ENCODE results near the gene HDAC10. TPM values are rescaled to one million over a fixed set of nuclear protein-coding genes. Genes with fewer than 3 reads are reported as not detected.

Gene HDAC10
- total RNA-seq, 2 experiments from 2014 or later = 71.4 to 75.9 TPM

DNA sequence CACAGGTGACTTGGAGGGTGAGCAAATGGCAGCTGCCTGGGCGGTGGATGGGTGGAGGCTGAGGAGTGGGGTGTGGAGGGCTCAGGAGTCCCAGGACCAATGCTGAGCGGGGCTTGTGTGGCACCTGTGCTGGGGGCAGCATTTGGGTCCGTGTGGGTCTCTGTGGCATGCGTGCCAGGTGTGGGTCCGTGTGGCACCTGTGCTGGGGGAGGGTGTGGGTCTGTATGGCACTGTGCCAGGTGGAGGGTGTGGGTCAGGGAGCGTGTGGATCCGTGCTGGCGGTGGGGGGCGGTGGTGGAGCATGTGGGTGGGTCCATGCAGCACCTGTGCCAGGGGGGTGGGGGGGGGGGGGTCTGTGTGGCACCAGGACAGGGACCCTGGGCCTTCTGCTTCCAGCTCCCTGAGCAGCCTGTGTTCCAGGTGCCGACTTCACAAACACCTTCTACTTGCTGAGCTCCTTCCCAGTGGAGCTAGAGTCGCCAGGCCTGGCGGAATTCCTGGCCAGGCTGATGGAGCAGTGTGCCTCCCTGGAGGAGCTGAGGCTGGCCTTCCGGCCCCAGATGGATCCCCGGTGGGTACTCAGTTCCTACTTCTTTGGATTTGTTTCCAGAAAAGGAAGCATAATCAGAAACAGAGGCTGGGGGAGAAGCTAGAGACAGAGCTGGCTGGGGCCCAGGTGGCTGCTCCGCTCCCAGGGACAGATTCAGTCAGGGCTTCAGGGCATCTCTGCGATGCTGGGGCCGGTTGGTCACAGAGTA lies 35.6 kb downstream of the HDAC10 start:
- ChIA-PET POLR2A (no interaction called here), CTCF (no interaction called here)
- H3K4me3 Mint-ChIP-seq = no peak overlapping the region
- no peak for ATAC-seq
- peaks cover 43% of the 10 kb centered on the region for H3K36me3 Mint-ChIP-seq (ENCODE audit: low read depth)
- no peak overlapping the region for H3K27ac Mint-ChIP-seq
- no peak for DNase-seq
- peaks cover 3% of the 10 kb centered on the region for H3K4me1 Mint-ChIP-seq (ENCODE audit: low read depth)
- H3K9me3 Mint-ChIP-seq (ENCODE audit: insufficient read depth) = no peaks in the 10 kb centered on the region
- H3K27me3 Mint-ChIP-seq (ENCODE audit: low read depth) = no peaks in the 10 kb centered on the region

DNA sequence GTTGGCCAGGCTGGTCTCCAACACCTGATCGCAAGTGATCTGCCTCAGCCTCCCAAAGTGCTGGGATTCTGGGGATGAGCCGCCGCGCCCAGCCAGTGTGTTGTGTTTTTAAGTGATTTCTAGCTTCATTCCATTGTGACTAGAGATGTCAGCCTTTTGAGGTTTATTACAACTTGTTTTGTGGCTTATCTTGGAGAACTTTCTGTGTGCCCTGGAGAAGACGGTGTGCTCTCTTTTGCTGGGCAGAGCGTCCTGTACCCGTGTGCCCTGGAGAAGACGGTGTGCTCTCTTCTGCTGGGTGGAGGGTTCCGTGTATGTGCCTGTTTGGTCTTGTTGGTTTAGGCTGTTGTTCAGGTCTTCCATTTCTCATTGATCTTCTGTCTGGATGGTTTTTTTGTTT lies 37.8 kb downstream of the HDAC10 start:
- ATAC-seq = no peak
- peaks cover 45% of the 10 kb centered on the region for H3K36me3 Mint-ChIP-seq (ENCODE audit: low read depth)
- H3K27ac Mint-ChIP-seq = no peak overlapping the region
- H3K9me3 Mint-ChIP-seq (ENCODE audit: insufficient read depth) = no peaks in the 10 kb centered on the region
- ChIA-PET CTCF (no interaction called here), POLR2A (interaction anchor here (1.0 kb wide), 1 partner anchor 64 kb away, joined by 4 read pairs; no protein-coding TSS in a partner anchor)
- H3K4me1 Mint-ChIP-seq (ENCODE audit: low read depth) = peaks cover 7% of the 10 kb centered on the region
- no peak overlapping the region for H3K4me3 Mint-ChIP-seq
- no peak for DNase-seq
- H3K27me3 Mint-ChIP-seq (ENCODE audit: low read depth) = no peaks in the 10 kb centered on the region

DNA sequence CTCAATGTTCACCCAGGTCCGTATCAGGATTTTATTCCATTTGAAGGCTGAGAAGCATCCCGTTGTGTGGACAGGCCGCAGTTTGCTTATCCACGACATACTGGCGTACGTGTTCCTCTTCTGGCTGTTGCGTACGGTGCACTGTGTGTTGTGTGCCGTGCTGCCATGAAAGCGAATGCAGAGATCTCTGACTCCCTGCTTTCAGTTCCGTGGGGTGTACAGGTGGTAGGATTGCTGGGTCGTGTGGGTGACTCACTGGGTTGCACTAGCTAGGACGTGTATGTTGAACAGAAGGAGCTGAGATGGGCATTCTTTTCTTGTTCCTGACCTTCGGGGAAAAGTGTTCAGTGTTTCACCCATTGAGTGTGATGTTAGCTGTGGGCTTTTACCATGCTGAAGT lies 39.9 kb downstream of the HDAC10 start:
- peaks cover 13% of the 10 kb centered on the region for H3K4me1 Mint-ChIP-seq (ENCODE audit: low read depth)
- ChIA-PET POLR2A (interaction anchor here (0.5 to 1.3 kb wide), 2 partner anchors 304 to 315 kb away, joined by 4 read pairs; partner anchors contain the start of gene SCO2), CTCF (interaction anchor here (1.0 to 2.4 kb wide), 5 partner anchors 9 to 118 kb away, joined by 3 to 15 read pairs (median 4); no protein-coding TSS in a partner anchor)
- no peak overlapping the region for H3K4me3 Mint-ChIP-seq
- no peak for ATAC-seq
- H3K36me3 Mint-ChIP-seq (ENCODE audit: low read depth) = peaks cover 45% of the 10 kb centered on the region
- H3K27ac Mint-ChIP-seq = no peak overlapping the region
- no peaks in the 10 kb centered on the region for H3K27me3 Mint-ChIP-seq (ENCODE audit: low read depth)
- DNase-seq = no peak
- no peaks in the 10 kb centered on the region for H3K9me3 Mint-ChIP-seq (ENCODE audit: insufficient read depth)

DNA sequence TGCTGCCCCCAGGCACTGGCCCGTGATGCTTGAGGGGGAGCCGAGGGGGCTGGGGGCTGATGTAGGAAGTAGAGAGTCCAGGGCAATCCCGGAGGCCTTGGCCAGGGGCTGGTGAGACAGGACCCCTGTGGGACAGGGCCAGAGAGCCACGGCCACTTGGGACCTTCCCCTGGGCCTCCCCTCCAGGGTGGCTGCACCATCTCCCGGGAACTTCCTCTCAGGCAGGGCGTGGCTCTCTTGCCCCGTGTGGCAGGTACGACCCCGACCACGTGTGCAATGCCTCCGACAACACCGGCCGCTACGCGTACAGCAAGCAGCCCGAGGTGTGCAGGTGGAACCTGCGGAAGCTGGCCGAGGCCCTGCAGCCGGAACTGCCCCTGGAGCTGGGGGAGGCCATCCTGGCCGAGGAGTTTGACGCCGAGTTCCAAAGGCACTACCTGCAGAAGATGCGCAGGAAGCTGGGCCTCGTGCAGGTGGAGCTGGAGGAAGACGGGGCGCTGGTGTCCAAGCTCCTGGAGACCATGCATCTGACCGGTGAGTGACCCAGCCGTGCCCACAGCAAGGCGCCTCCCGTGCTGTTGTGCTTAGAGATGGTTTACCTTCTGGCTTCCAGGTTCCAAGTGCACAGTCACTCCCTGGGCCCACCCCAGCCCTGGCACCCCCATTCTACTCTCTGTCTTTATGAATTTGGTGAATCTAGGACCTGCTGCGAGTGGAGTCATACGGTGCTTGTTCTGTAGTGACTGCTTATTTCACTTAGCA lies 40.5 kb downstream of the HDAC10 start:
- Mint-ChIP-seq H3K27ac (no peak overlapping the region), H3K27me3 (ENCODE audit: low read depth) (no peaks in the 10 kb centered on the region), H3K4me3 (no peak overlapping the region), H3K4me1 (ENCODE audit: low read depth) (peaks cover 13% of the 10 kb centered on the region), H3K36me3 (ENCODE audit: low read depth) (peaks cover 41% of the 10 kb centered on the region), H3K9me3 (ENCODE audit: insufficient read depth) (no peaks in the 10 kb centered on the region)
- CTCF ChIA-PET = interaction anchor here (1.0 to 2.4 kb wide), 5 partner anchors 9 to 118 kb away, joined by 3 to 15 read pairs (median 4); no protein-coding TSS in a partner anchor
- no peak for ATAC-seq
- no peak for DNase-seq
- POLR2A ChIA-PET = interaction anchor here (0.5 kb wide), 1 partner anchor 305 kb away, joined by 4 read pairs; no protein-coding TSS in a partner anchor

- peaks cover 41% of the 10 kb centered on the region for H3K36me3 Mint-ChIP-seq (ENCODE audit: low read depth)
- ATAC-seq (peak; percentile 76), DNase-seq (peak; percentile 80)
- no peaks in the 10 kb centered on the region for H3K9me3 Mint-ChIP-seq (ENCODE audit: insufficient read depth)
- no peaks in the 10 kb centered on the region for H3K27me3 Mint-ChIP-seq (ENCODE audit: low read depth)
- ChIA-PET CTCF (interaction anchor here (2.4 kb wide), 1 partner anchor 61 kb away, joined by 15 read pairs; no protein-coding TSS in a partner anchor), POLR2A (no interaction called here)
- no peak overlapping the region for H3K4me3 Mint-ChIP-seq
- H3K4me1 Mint-ChIP-seq (ENCODE audit: low read depth) = peaks cover 14% of the 10 kb centered on the region
- H3K27ac Mint-ChIP-seq = peak overlapping the region; percentile 53
Measured at GRCh38 chr22:50209893-50210292, 41.2 kb downstream of the HDAC10 start.

DNA sequence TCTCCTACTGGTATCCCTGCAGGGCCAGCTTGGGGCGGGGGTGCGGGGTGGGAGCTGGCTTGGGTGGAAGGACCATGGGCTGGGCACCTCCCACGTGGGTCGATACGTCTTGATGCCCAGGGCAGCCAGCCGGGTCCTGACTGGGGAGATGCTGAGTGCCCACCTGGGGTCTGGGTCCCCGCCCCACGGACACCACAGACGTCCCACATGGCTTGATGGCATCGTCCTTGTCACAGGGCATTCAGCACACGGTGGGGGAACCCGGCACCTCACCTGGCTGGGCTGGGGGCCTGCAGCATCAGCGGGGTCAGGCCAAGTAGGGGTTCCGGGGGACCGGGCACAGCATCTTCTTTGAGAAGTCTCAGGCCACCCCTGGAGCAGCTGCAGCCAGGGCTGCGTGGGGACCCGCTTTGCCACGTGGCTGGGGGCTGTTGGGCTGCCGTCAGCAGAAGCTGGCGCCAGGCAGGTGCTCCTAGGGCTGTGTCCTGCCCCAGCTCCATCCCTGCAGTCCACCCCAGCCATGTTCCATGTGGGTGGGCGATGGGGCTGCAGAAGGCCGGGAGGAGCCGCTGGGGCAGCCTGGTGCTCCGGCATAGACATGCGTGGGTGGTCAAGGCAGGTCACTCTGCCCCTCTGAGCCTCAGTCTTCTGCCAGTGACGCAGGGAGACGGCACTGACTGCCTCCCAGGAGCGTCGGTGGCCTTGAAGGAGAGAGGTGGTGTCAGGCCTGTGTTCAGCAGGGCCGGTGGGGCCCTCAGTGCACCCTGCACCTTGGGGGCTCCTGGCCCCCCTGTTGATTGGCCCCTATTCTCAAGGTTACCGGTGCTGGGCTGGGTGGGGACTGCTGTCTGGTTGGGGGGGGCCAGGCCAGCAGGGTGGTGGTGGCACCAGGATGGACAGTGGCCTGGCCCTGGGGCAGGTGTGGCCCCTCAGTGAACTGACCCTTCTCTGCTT lies 41.8 kb downstream of the HDAC10 start:
- CTCF ChIA-PET = interaction anchor here (1.1 to 1.6 kb wide), 3 partner anchors 18 to 61 kb away, joined by 4 to 7 read pairs (median 5); no protein-coding TSS in a partner anchor
- POLR2A ChIA-PET = interaction anchor here (1.8 kb wide), 1 partner anchor 19 kb away, joined by 9 read pairs; no protein-coding TSS in a partner anchor
- H3K4me3 Mint-ChIP-seq = no peak overlapping the region

GRCh38 chr22:50208430-50208938 lies 42.6 kb downstream of the HDAC10 start:
- H3K27ac Mint-ChIP-seq = no peak overlapping the region
- no peaks in the 10 kb centered on the region for H3K9me3 Mint-ChIP-seq (ENCODE audit: insufficient read depth)
- CTCF ChIA-PET = interaction anchor here (0.5 to 1.6 kb wide), 4 partner anchors 17 to 220 kb away, joined by 3 to 7 read pairs (median 4); no protein-coding TSS in a partner anchor
- POLR2A ChIA-PET = interaction anchor here (1.8 kb wide), 1 partner anchor 18 kb away, joined by 9 read pairs; no protein-coding TSS in a partner anchor
- peaks cover 16% of the 10 kb centered on the region for H3K4me1 Mint-ChIP-seq (ENCODE audit: low read depth)
- no peak for ATAC-seq
- peaks cover 43% of the 10 kb centered on the region for H3K36me3 Mint-ChIP-seq (ENCODE audit: low read depth)
- no peaks in the 10 kb centered on the region for H3K27me3 Mint-ChIP-seq (ENCODE audit: low read depth)
- no peak overlapping the region for H3K4me3 Mint-ChIP-seq
- DNase-seq = no peak

More for the DNA sequence above, 41.8 kb downstream of the HDAC10 start:
- Mint-ChIP-seq H3K4me1 (ENCODE audit: low read depth) (peaks cover 15% of the 10 kb centered on the region), H3K9me3 (ENCODE audit: insufficient read depth) (no peaks in the 10 kb centered on the region), H3K36me3 (ENCODE audit: low read depth) (peaks cover 42% of the 10 kb centered on the region), H3K27me3 (ENCODE audit: low read depth) (no peaks in the 10 kb centered on the region), H3K27ac (peak overlapping the region; percentile 53)
- DNase-seq (no peak), ATAC-seq (peak; percentile 41)

DNA sequence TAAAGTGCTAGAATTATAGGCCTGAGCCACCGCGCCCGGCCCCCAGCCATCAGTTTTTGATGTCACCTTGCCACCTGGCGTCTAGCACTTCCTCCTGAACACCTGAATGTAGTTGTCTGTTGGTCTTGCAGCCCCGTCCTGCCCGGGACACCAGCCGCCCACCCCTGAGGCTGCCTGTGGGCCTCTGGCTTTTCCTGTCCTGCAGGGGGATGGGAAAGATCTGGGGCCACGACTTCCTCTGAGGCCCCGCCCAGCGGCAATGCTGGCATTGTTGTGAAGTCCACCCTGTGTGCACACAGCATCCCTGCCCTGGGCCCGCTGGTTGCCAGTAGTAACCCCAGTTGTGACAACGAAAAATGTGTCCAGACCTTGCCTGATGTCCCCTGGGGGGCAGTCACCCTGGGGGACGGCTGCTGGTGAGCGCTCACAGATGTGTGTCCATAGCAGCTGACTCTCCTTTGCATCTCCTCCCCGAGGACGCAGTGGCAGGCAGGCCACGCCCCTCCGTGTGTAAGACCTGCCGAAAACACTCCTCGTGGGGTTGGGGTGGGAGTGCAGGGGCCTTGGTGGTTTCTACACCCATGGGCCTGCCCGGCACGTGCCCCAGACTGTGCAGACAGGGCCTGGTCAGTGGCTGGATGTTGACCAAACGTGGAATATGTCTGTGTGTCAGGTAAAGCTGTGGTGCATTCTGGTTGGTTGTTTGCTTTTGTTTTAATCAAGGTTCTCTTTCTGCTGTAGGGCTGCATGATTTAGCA lies 43.5 kb downstream of the HDAC10 start:
- POLR2A ChIA-PET = interaction anchor here (1.8 kb wide), 1 partner anchor 17 kb away, joined by 9 read pairs; no protein-coding TSS in a partner anchor
- no peak overlapping the region for H3K4me3 Mint-ChIP-seq

GRCh38 chr22:50206599-50206998 lies 44.5 kb downstream of the HDAC10 start:
- Mint-ChIP-seq H3K27ac (no peak overlapping the region), H3K4me3 (no peak overlapping the region)
- CTCF ChIA-PET = interaction anchor here (0.8 to 2.5 kb wide), 4 partner anchors 15 to 57 kb away, joined by 3 to 10 read pairs (median 4); no protein-coding TSS in a partner anchor

More for the DNA sequence above, 43.5 kb downstream of the HDAC10 start:
- Mint-ChIP-seq H3K27ac (no peak overlapping the region), H3K9me3 (ENCODE audit: insufficient read depth) (no peaks in the 10 kb centered on the region), H3K27me3 (ENCODE audit: low read depth) (no peaks in the 10 kb centered on the region), H3K36me3 (ENCODE audit: low read depth) (peaks cover 40% of the 10 kb centered on the region), H3K4me1 (ENCODE audit: low read depth) (peaks cover 21% of the 10 kb centered on the region)
- ATAC-seq (no peak), DNase-seq (no peak)
- CTCF ChIA-PET = interaction anchor here (0.5 to 2.5 kb wide), 5 partner anchors 16 to 221 kb away, joined by 3 to 10 read pairs (median 4); no protein-coding TSS in a partner anchor

More at GRCh38 chr22:50206599-50206998, 44.5 kb downstream of the HDAC10 start:
- no peak for DNase-seq
- peaks cover 39% of the 10 kb centered on the region for H3K36me3 Mint-ChIP-seq (ENCODE audit: low read depth)
- POLR2A ChIA-PET = interaction anchor here (1.8 kb wide), 1 partner anchor 16 kb away, joined by 6 read pairs; no protein-coding TSS in a partner anchor
- H3K27me3 Mint-ChIP-seq (ENCODE audit: low read depth) = no peaks in the 10 kb centered on the region
- no peaks in the 10 kb centered on the region for H3K9me3 Mint-ChIP-seq (ENCODE audit: insufficient read depth)
- H3K4me1 Mint-ChIP-seq (ENCODE audit: low read depth) = peaks cover 30% of the 10 kb centered on the region
- no peak for ATAC-seq
